Measurements from ENCODE around the gene RASA2. TPM values are rescaled to one million over a fixed set of nuclear protein-coding genes. Genes with fewer than 3 reads are reported as not detected.

RASA2 gene
- polyA plus RNA-seq, 12 donors, result 7.5 to 19.4 (median 12.8) TPM; not detected in 1

DNA sequence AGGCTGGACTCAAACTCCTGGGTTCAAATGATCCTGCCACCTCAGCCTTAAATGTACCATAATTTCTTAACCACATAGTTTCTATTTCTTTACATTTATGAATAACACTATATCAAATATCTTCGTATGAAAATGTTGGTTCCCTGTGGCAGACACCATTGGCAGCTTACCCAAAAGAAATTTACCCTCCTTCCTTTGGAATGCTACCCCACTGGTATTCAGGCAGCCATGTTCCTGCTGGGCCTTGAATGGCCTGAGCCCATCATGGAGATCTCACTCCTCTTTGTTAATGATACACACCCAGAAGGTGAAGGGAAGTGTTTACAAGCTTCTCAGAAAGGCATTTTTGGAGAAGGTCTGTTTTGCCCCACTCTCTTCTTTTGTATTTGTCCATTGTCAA is 157.0 kb downstream of the RASA2 start:
- DNase-seq, result no peak

DNA sequence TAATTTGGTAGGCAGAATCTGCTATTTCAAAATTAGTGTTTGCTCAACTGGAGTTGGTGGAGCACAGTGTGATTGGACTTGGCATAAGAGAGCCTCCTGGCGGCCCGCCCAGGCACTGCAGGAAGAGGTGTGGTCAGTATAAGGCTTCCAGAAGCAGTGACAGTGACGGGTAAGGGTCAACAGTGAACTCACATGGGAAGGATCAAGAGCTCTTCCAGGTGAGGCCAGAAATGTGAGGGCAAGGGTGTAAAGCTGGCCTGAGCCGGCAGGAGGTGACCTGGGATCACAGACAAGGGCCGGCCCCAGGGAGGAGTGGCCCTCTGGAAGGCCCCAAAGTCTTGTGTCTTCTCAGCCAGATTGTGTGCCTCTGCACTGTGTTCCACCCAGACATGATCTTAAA is 158.1 kb downstream of the RASA2 start:
- peak; percentile 25 for DNase-seq

DNA sequence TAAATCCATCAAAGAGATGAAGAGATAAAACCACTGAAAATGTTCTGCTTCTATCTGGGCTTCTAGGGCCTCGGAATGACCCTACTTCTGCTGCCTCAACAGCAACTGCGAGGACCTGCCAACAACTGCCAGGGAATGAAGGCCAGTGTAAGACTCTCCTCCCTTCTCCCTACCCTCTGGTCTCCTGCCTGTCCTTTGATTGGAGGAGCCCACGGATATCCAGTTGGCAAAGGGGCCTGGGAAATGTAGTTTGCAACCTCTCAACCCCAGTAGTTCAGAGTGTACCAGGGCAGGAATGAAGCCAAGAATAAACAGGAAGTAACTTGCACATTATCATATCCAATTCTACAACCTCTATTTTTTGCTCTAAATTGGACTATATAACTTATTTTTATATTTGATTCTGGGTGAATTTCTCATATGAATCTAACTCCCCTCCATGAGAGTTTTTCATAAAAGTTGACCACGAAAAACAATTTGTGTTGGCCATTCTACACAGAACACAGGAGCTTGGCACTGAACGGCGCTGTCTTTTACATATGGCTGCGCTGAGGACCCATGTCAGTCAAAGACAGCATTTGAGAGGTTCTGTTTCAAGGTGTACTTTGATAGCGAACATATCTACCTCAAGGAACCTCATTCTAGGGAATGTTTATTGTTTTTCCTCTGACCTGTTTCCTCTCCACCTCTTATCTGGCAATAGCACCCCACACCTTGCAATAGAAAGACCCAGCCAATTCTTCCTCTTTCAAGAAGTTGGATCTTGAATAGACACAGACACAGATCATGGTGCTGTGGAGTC is 160.1 kb downstream of the RASA2 start:
- DNase-seq, result peak; percentile 15

DNA sequence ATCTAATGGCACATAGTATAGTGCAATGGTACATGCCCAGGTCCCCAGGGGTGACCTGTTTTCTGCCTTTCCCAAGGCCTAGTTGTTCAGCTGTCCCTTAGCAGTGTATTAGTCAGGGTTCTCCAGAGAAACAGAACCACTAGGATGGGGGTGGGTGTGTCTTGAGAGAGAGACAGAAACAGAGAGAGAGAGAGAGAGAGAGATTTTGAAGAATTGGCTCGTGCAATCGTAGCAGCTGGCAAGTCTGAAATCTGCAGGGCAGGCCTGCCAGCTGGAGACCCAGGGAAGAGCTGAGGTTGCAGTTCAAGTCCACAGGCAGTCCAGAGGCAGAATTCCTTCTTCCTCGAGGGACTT is 160.7 kb downstream of the RASA2 start:
- no peak for DNase-seq

DNA sequence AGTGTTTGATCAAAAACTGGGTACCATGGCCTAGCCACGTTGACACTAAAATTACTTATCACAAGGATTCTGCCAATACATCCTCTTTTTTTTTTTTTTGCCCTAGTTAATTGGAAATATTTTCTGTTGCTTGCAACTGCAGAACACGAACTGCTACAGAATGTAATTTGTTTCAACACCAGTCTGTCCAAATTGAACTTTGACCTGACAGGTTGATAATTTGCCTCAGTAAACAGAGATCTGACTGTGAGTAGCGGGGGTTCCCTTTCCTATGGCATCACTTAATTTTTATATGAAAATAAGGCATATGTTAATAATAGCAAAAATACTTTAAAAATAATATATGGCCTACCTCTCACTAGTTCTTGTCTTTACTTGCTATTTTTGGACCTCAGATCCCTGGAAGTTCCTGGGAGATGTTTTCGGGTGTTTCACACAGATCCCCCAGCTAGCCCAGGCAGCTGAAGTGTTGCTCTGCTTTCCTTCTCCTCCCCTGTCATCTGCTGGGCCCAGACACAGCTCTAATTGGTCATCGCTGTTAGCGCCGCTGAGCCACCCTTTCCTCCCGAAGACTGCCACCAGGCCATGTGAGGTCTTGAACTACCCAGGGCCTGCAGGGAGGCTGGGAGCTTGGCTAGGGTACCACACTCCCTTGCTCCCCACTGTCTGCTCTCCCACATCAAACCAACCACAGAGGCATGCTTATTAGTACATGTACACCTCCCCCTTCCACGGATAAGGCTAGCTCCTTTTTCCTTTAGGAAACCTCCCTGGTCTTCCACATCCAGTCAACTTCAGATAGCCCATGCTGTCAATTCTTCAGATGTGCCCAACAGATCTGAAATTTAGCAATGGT is 161.5 kb downstream of the RASA2 start:
- no peak for DNase-seq

DNA sequence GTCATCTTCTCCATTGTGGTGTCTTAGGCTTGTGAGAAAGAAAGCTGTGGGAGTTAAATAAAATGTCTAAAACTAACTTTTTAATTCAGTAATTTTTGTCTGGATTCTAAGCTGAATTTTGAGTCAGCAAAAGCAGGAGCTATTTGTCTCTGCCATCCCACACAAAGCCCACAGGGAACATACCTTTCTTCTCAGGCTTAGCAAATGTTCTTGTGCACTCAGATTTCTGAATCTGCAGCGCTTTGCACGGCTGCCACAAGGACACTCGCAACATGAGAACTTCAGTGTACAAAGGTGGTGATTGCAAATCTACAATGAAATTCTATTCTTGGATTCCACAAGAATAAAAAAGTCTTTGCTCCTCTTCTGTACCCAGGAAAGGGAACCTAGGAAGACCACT is 163.0 kb downstream of the RASA2 start:
- no peak for DNase-seq

DNA sequence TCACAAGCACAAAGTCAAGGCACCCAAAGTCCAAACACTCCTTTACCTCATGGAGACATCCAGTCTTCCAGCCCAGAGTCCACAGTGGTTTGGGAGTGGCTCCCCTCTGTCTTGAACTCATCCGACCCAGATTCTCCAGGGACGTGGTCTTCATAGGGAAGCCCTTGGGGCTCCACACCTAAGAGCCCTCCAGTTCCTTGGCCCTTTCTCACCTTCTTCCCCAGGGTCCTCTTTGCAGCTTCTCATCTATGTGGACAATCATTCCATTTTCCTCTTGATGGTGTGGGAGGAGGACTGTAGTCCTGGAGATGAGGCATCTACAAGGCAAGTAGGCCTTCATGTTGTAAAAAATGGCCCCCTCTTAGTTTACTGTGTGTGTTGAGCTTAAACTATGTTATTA is 164.0 kb downstream of the RASA2 start:
- DNase-seq, result no peak

DNA sequence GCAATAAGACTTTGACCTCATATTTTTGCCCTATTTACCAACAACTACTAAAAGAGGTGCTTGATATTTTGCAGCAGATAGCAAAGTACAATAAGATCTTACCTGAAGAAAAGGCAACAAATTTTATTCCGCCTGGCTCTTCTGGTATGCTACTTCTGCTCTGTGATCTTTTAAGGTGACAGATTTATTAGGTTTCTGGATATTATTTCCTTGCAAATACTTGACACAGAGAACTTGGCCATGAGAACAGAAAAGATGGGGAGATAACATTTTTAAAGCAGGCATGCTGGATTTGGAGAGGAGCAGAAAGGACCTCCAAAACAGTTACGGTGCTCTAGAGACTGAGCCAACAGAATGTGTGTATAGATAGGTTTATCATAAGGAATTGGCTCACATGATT is 164.6 kb downstream of the RASA2 start:
- no peak for DNase-seq

DNA sequence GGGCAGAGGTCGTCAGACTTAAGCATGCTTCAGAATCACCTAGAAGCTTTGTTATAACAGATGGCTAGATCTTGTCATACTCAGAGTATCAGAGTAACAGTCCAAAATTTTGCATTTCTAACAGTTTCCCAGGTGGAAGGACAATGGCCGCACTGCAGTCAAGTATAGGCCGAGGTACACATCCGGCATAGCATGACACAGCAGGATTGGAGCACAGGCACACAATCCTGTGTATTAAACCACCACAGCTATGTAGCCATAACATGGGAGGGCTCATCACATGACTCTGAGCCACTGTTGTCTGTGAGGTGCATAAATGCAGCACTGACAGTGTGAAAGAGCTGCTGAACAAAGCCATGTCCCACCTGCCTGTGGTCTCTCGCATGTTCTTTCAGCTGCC is 165.5 kb downstream of the RASA2 start:
- no peak for DNase-seq

DNA sequence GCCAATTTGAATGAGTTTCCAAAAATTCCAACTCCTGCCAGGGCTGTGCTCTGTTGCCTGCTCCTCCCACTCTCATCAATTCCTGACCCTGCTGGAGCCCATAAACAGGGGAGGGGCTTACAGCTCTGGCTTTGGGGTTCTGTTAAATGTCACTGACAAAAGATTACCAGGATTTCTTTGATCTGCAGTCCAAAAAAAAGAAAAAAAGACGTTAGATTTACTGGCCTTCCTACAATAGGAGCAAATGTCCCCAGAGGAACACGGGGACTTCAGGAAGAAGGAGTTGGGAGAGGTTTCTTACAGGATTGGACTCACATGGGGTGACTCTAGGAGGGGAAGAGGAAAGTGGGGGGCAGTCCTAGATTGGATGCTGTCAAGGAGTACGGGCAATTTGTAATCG is 167.0 kb downstream of the RASA2 start:
- no peak for DNase-seq

DNA sequence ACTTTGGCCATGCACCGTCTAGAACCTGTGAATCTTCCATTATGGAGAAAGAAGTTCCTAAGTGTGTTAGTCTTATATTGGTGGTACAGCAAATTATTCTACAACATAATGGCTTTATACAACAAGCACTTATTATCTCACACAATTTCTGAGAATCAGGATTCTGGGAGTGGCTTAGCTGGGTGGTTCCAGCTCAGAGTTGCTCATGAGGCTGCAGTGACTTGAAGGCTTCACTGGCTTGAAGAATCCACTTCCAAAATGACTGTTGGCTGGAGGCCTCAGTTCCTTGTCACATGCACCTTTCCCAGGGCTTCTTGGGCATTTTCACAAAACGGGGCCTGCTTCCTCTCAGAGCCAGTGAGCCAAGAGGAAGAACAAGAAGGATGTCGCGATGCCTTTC is 169.0 kb downstream of the RASA2 start:
- DNase-seq, result no peak

DNA sequence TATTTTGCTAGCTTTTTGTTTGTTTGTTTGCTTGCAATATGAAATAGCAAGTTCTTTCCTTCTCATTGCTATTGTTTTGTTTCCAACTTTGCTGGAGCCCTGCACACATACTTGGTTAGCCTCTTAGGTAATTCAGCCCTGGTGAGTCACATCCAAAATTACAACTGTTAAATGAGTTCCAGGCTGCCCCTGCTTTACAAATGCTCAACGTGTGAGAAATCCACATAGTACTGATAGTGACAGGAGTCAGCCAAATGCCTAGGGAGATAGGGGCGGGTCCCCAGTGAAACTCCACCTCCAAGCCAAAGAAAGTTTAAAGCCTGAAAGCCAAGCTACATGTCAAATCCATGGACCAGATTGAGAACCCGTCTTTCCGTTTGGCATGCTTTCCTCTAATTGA is 169.9 kb downstream of the RASA2 start:
- DNase-seq, result no peak

DNA sequence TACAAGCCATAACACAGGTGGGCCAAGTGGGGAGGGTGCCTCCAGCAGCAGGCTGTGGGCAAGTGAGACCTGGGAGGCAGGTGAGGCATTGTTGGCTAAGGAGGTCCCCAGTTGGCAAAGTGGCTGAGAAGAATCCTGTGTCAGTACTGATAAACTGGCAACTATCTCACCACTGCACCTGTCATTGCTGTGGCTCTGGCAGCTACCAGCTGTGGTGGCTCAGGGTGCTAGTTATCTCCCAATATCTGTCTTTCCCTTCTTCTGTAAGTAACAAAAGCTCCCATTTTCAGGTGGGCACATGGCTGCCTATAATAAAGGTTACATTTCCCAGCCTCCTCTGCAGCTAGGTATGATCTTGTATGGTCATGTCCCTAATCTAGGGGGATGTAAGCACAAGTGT is 170.7 kb downstream of the RASA2 start:
- DNase-seq, result no peak

DNA sequence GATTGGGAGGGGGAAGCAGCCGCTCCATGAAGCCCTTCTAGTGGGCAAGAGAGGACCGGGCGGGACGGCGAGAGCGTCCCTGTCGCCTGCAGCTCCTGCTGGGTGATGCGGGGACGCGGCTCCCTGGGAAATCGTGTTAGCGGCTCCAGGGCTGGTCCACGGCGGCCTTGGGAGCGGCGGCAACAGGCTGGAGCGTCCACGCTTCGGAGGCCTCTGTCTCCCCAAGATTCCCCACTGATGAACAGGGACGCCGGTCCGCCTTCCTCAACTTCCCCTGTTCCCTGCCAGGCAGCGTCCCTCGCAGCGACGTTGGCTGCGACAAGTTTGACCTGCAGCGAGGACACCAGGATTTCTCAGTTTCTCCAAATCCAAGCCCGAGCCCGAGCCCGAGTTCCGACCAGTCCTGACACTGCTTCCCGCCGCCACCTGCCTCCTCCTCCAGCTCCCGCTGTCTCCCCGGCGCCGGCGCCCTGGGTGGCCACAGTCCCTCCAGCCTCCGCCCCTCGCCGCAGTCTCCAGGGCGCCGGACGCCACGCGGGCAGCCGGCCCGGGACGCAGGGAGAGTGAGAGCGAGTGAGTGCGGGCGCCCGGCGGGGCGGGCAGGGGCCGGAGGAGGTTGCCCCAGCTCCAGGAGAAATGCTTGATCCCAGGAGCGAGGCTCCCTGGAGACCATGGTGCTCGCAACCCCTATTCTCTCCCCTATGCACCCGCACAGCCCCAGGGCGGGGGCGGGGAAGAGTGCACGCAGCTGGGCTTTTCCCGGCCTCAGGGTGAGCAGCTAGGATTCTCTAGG is 173.2 kb downstream of the RASA2 start:
- peak; percentile 26 for DNase-seq

DNA sequence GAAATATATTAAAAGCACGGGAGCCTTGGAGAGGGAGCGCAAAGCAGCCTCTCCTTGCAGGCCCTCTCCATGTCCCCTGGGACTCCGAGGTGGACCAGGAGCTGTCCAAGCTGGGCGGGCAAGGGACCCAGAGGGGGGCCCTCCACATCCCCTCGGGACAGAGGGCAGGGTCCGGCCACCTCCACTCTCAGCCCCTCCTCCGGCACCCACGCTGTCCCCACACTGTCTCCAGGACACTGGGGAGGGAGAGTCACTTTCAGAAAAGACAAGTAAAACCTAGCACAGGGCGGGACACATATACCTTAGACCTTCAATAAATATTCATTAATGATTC is 173.8 kb downstream of the RASA2 start:
- no peak for DNase-seq

DNA sequence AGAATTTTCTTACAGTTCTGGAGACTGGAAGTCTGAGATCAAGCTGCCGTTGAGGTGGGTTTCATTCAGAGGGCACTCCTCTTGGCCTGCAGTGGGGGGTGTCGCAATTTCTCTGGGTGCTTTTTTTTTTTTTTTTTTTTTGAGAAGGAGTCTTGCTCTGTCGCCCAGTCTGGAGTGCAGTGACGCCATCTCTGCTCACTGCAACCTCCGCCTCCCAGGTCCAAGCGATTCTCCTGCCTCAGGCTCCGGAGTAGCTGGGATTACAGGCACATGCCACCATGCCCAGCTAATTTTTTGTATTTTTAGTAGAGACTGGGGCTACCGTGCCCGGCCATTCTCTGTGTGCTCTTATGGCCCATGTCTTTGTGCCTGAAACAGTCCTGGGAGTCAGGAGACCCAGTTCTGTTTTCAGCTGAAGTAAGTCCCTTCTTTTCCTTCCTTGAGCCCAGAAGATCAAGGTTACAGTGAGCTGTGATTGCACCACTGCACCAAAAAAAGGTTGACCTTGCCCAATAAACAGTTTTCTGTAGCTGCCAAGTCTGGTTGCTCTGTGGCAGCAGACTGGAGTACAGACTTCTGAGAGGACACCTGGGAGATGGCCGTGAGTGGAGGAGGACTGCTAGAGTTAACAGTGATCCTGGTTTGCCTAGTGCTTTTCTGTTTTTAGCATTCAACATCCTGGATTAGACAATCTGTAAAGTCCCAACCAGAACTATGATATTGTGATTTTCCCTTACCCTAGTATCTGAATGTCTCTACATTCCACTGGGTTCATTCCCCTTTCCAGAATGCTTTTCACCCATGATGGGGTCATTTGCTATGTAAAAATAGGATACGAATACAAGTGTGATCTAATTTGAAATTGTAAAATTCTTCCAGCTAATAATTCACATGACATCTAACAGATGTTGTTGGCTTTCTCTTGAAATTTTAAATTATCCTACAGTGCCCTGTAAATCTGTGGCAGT is 174.7 kb downstream of the RASA2 start:
- no peak for DNase-seq

DNA sequence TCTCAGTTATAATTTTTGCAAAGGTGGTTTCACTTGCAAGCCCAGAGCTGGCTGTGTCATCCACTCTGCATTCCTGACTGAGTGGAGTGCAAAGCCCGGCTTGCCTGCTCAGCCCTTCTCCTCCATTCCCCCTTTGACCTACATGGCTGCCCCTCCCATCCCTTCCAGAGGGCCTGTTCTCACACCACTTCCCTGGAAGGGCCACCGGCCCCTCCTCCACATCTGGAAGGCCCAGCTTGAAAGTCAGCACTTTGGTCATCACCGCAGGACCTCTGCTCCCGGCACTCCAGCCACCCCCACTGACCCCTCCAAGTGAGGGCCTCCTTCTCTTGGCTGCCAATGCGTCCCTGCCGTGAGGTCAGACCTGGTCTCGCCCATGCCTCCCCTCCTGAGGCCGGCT is 177.2 kb downstream of the RASA2 start:
- DNase-seq, result no peak

All from muscle of arm (tissue), 12 donors.